Activated CD8-positive, alpha-beta T cell treated with anti-CD3 and anti-CD28 coated beads for 36 hours (primary cell): ENCODE measurements around the gene FAM83C. TPM values are rescaled to one million over a fixed set of nuclear protein-coding genes. Genes with fewer than 3 reads are reported as not detected.
A peak's percentile ranks its signal among the peaks of the same experiment; 100 is the strongest.

Source experiments
- ATAC-seq: fragments of 200-7000 bp; cut with Tn5 transposase; one replicate; pipeline ENCODE4 v1.10.0; 2021; ENCODE audit warnings: mild to moderate bottlenecking, moderate library complexity
- CTCF ChIA-PET: fragments of 350-600 bp; sonication (Branson Sonifier 250); formaldehyde crosslinking; loops from one replicate; lab custom pipeline; 2021; ENCODE audit warnings: antibody characterized with exemption; lab: Charles Lee
- POLR2A ChIA-PET: fragments of 350-600 bp; sonication (Branson Sonifier 250); formaldehyde crosslinking; loops from one replicate; lab custom pipeline; 2021; ENCODE audit warnings: antibody characterized with exemption; lab: Charles Lee
- DNase-seq: peaks from one replicate; pipeline ENCODE4 v3.0.0-alpha.2; 2020
- H3K27ac Mint-ChIP-seq: one replicate; pipeline ENCODE4 v1.8.0; 2021; ENCODE audit warnings: mild to moderate bottlenecking, mixed read lengths
- H3K27me3 Mint-ChIP-seq: one replicate; pipeline ENCODE4 v1.8.0; 2021; ENCODE audit warnings: mixed read lengths
- H3K36me3 Mint-ChIP-seq: one replicate; pipeline ENCODE4 v1.8.0; 2021; ENCODE audit warnings: low read depth, mixed read lengths
- H3K4me1 Mint-ChIP-seq: one replicate; pipeline ENCODE4 v1.8.0; 2021; ENCODE audit warnings: low read depth, mixed read lengths
- H3K4me3 Mint-ChIP-seq: one replicate; pipeline ENCODE4 v1.8.0; 2021; ENCODE audit warnings: mild to moderate bottlenecking, moderate library complexity, mixed read lengths
- H3K9me3 Mint-ChIP-seq: one replicate; pipeline ENCODE4 v1.8.0; 2021; ENCODE audit warnings: mixed read lengths
- intact Hi-C: fragments of 100-400 bp; cut with micrococcal nuclease; formaldehyde crosslinking; loops from one replicate; pipeline ENCODE4 v1.10.0; 2022
- total RNA-seq, 2 experiments: library from RNA; stranded (reverse); gene quantifications; one replicate each; pipeline ENCODE4 v1.2.3, GENCODE V29; 2021
- TF ChIP-seq, protein P1 (sequence below): fragments of 200-600 bp; IDR thresholded peaks from one replicate; pipeline ENCODE4 v1.8.0; 2022; ENCODE audit warnings: antibody characterized with exemption, mild to moderate bottlenecking

Gene FAM83C
- total RNA-seq, 2 experiments from 2014 or later: not detected

DNA sequence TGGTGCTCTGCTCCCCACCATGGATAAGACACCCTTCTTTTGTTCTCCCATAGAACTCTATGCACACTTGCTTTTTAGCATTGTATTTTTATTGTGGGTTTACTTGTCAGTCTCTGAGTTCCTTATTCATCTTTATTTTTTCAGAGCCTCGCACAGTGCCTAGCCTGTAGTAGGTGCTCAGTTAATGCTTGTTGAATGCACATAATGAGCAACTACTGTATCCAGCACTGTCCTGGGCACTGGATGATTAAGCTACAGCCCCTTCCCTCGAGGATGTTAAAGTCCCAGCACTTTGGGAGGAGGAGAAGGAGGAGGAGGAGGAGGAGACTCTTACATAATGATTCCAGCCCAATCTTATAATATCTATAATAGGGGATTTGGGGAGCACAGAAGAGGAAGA, 48.9 kb downstream of the FAM83C start:
- TF ChIP-seq, protein P1, sequence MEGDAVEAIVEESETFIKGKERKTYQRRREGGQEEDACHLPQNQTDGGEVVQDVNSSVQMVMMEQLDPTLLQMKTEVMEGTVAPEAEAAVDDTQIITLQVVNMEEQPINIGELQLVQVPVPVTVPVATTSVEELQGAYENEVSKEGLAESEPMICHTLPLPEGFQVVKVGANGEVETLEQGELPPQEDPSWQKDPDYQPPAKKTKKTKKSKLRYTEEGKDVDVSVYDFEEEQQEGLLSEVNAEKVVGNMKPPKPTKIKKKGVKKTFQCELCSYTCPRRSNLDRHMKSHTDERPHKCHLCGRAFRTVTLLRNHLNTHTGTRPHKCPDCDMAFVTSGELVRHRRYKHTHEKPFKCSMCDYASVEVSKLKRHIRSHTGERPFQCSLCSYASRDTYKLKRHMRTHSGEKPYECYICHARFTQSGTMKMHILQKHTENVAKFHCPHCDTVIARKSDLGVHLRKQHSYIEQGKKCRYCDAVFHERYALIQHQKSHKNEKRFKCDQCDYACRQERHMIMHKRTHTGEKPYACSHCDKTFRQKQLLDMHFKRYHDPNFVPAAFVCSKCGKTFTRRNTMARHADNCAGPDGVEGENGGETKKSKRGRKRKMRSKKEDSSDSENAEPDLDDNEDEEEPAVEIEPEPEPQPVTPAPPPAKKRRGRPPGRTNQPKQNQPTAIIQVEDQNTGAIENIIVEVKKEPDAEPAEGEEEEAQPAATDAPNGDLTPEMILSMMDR: no peak
- intact Hi-C loops: no loop called here
- H3K4me1 Mint-ChIP-seq: no peaks in the 10 kb centered on the region
- CTCF ChIA-PET: no interaction called here
- H3K4me3 Mint-ChIP-seq: no peak overlapping the region
- no peaks in the 10 kb centered on the region for H3K9me3 Mint-ChIP-seq
- H3K27ac Mint-ChIP-seq: no peak overlapping the region
- ATAC-seq (no peak), DNase-seq (no peak)
- no peaks in the 10 kb centered on the region for H3K27me3 Mint-ChIP-seq
- H3K36me3 Mint-ChIP-seq: no peaks in the 10 kb centered on the region
- POLR2A ChIA-PET: no interaction called here

DNA sequence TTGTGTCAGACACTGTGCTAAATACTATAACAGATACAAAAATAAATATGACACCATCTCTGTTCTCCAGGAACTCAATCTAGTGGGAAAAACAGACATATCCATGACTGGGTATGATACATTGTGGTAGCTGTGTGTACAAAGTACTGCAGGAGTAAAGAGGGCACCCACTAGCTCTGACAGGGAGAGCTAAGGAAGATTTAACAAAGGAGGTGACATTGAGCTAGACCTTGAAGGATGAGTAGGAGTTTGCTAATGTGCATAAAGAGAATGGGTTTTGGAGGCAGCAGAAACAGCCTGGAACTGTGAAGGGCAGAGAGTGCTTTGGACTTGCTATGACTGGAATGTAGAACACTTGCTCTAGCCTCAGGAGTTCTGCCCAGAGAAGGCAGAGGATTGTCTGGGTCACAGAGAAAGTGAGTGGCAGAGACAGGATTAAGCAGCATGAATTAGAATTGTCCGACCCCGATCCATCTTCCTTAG, 51.4 kb downstream of the FAM83C start:
- no peak overlapping the region for H3K27ac Mint-ChIP-seq
- ATAC-seq: no peak
- CTCF ChIA-PET: no interaction called here
- H3K9me3 Mint-ChIP-seq: no peaks in the 10 kb centered on the region
- TF ChIP-seq, protein P1: no peak
- no peak overlapping the region for H3K4me3 Mint-ChIP-seq
- POLR2A ChIA-PET: no interaction called here
- intact Hi-C loops: no loop called here
- no peaks in the 10 kb centered on the region for H3K27me3 Mint-ChIP-seq
- no peaks in the 10 kb centered on the region for H3K4me1 Mint-ChIP-seq
- H3K36me3 Mint-ChIP-seq: peaks cover 6% of the 10 kb centered on the region
- no peak for DNase-seq

DNA sequence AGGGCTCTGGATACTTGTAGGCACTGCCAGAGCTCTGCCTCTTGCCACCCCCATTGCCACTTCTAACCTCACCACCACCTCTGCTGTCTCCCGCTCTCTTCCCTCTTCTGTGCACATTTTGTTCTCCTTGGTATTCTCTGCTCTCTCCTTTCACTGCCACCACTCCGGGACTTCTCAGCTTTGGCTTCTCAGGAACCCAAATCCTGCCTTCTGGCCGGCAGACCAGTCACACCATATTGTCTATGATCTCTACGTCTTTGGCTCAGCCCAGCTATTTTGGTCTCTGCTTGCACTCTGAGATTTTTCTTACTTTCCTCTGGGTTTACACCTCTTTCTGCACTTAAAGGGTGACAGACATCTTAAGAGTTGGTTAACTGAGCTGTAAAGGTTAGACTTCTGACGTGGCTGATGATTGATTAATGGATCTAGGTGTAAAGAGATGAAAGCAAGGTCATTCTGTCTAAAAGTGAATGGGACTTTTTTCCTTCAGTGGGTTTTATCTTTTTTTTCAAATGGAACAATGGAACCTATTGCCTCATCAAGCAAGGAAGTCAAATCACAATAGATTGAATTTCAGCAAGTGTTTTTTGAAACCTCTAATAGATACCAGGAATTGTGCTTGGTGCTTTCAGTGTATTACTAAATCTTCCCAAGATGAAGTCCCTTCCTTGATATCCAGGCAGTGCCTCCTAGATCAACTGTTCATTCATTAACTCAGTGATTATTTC, 52.0 kb downstream of the FAM83C start:
- peak; percentile 30 for ATAC-seq
- DNase-seq: no peak
- Mint-ChIP-seq H3K27ac (no peak overlapping the region), H3K4me1 (no peaks in the 10 kb centered on the region), H3K36me3 (peaks cover 6% of the 10 kb centered on the region), H3K9me3 (no peaks in the 10 kb centered on the region), H3K27me3 (no peaks in the 10 kb centered on the region), H3K4me3 (no peak overlapping the region)
- CTCF ChIA-PET: interaction anchor here (1.2 kb wide), 1 partner anchor 176 kb away, joined by 3 read pairs; no protein-coding TSS in a partner anchor
- POLR2A ChIA-PET: interaction anchor here (0.8 kb wide), 1 partner anchor 19 kb away, joined by 3 read pairs; no protein-coding TSS in a partner anchor
- intact Hi-C loops: no loop called here
- TF ChIP-seq, protein P1: no peak

DNA sequence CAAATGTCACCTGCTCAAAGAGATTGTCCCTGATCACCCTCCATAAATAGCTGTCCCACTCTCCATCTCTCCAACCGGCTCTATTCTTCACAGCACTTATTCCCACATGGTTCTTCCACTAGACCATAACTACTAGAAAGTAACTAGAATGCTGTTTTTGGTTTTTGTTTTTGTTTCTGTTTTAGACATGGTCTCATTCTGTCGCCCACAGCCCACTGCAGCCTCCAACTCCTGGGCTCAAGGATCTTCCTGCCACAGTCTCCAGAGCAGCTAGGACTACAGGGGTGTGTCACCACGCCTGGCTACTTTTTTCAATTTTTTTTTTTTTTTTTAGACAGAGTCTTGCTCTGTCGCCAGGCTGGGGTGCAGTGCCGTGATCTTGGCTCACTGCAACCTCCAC, 53.5 kb downstream of the FAM83C start:
- TF ChIP-seq, protein P1: no peak
- Mint-ChIP-seq H3K27ac (no peak overlapping the region), H3K4me1 (no peaks in the 10 kb centered on the region), H3K36me3 (peaks cover 11% of the 10 kb centered on the region), H3K9me3 (no peaks in the 10 kb centered on the region), H3K4me3 (no peak overlapping the region), H3K27me3 (peaks cover 1% of the 10 kb centered on the region)
- CTCF ChIA-PET: interaction anchor here (1.2 kb wide), 1 partner anchor 174 kb away, joined by 3 read pairs; no protein-coding TSS in a partner anchor
- intact Hi-C loops: no loop called here
- no peak for DNase-seq
- POLR2A ChIA-PET: interaction anchor here (0.6 kb wide), 1 partner anchor 900 kb away, joined by 3 read pairs; no protein-coding TSS in a partner anchor
- ATAC-seq: no peak

DNA sequence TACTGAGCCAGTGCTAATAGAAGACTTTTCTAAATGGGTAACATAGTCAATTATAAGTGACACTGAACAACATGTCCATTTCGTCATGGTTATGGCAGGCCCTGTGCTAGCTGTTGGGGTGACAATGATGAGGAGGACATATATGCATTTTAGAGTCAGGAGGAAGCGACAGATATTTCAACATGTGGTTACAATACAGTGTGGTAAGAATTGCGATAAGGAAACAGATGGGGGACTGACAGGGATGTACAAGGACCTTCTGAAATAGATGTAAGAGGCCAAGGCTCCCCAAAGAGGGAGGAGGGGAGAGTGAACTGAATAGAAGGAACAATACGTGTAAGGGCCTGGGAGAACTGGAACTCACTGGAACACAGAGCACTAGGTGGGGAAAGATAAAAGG, 54.1 kb downstream of the FAM83C start:
- no peaks in the 10 kb centered on the region for H3K4me1 Mint-ChIP-seq
- CTCF ChIA-PET: interaction anchor here (1.4 kb wide), 1 partner anchor 14 kb away, joined by 4 read pairs; no protein-coding TSS in a partner anchor
- no peak overlapping the region for H3K27ac Mint-ChIP-seq
- POLR2A ChIA-PET: no interaction called here
- TF ChIP-seq, protein P1: no peak
- intact Hi-C loops: no loop called here
- peaks cover 11% of the 10 kb centered on the region for H3K36me3 Mint-ChIP-seq
- ATAC-seq: no peak
- no peaks in the 10 kb centered on the region for H3K9me3 Mint-ChIP-seq
- H3K4me3 Mint-ChIP-seq: no peak overlapping the region
- H3K27me3 Mint-ChIP-seq: peaks cover 1% of the 10 kb centered on the region
- no peak for DNase-seq
